HCT116 (cell line): ENCODE measurements around the gene BCS1L. TPM values are rescaled to one million over a fixed set of nuclear protein-coding genes. Genes with fewer than 3 reads are reported as not detected.

Experiments used
- ATAC-seq: fragments of 200-7000 bp; cut with Tn5 transposase; 2 replicates; pipeline ENCODE4 v1.9.1; 2020; ENCODE audit warnings: mild to moderate bottlenecking, moderate library complexity
- BruUV-seq: library from RNA; stranded (reverse); fragments of 400-500 nt; replicated peaks from 2 replicates; lab custom pipeline; 2021; lab: Mats Ljungman, UMichigan
- CTCF ChIA-PET: fragments of 300-600 bp; sonication (Branson Sonifier 250); formaldehyde crosslinking; loops from one replicate; lab custom pipeline; 2021; ENCODE audit warnings: antibody characterized with exemption; lab: Charles Lee
- POLR2A ChIA-PET: fragments of 300-600, 350-600 bp; sonication (Branson Sonifier 250); formaldehyde crosslinking; loops from one replicate; lab custom pipeline; 2021; ENCODE audit warnings: antibody characterized with exemption; lab: Charles Lee
- RAD21 ChIA-PET, 2 experiments: fragments of 300-600 bp; sonication (Branson Sonifier 250); formaldehyde crosslinking; loops; one replicate each; lab custom pipeline; 2023; ENCODE audit warnings: low total read pairs in 2 of 2; ENCODE audit not compliant: uncharacterized antibody in 2 of 2, unreplicated experiment in 2 of 2, low non-redundant PET in 1 of 2; lab: Charles Lee
- DNase-seq: peaks from one replicate; pipeline ENCODE4 v3.0.0-alpha.2; 2010; ENCODE audit warnings: low read depth, low spot score
- H2AFZ ChIP-seq: fragments of 200-600 bp; shearing (Covaris generic), sonication (generic); 2 replicates; pipeline ENCODE4 v1.6.1; 2017; ENCODE audit warnings: low read depth, mixed run types, mixed read lengths, antibody characterized with exemption, low read length; ENCODE audit not compliant: poor library complexity, severe bottlenecking
- H3K27ac ChIP-seq: 2 replicates; pipeline ENCODE4 v1.5.1; 2012; ENCODE audit warnings: low read depth, low read length
- H3K27me3 ChIP-seq: fragments of 200-600 bp; sonication (generic); 2 replicates; pipeline ENCODE4 v1.6.1; 2016; ENCODE audit warnings: mixed run types, low read length, mixed read lengths; ENCODE audit not compliant: insufficient read depth
- H3K36me3 ChIP-seq, 2 experiments: fragments of 200-500 bp in 1 of 2; fragments of 200-600 bp in 1 of 2; sonication (Bioruptor generic) in 1 of 2; sonication (generic) in 1 of 2; 2 replicates each; pipeline versions ENCODE4 v1.5.1 to v1.6.1; 2014 to 2016; ENCODE audit warnings: low read length in 2 of 2, inconsistent platforms in 1 of 2, mixed read lengths in 1 of 2, mixed run types in 1 of 2; ENCODE audit not compliant: insufficient read depth in 2 of 2, control insufficient read depth in 1 of 2
- H3K4me1 ChIP-seq, 2 experiments: fragments of 200-600 bp in 1 of 2; sonication (generic) in 1 of 2; 2 replicates each; pipeline versions ENCODE4 v1.5.1 to v1.6.1; 2012 to 2017; ENCODE audit warnings: low read length in 2 of 2, inconsistent platforms in 1 of 2, mild to moderate bottlenecking in 1 of 2, mixed read lengths in 1 of 2, mixed run types in 1 of 2, moderate library complexity in 1 of 2; ENCODE audit not compliant: insufficient read depth in 2 of 2, control insufficient read depth in 1 of 2
- H3K4me2 ChIP-seq: fragments of 200-600 bp; sonication (generic); 2 replicates; pipeline ENCODE4 v1.6.1; 2017; ENCODE audit warnings: mixed run types, low read length, mixed read lengths
- H3K4me3 ChIP-seq, 2 experiments: fragments of 200-600 bp in 1 of 2; sonication (generic) in 1 of 2; replicated peaks in 1 of 2; 2 replicates each; pipeline ENCODE4 v1.5.1; 2011 to 2016; ENCODE audit warnings: low read length in 2 of 2, control low read depth in 1 of 2, low read depth in 1 of 2, mild to moderate bottlenecking in 1 of 2, mixed read lengths in 1 of 2, mixed run types in 1 of 2
- H3K79me2 ChIP-seq: fragments of 200-600 bp; sonication (generic); 2 replicates; pipeline ENCODE4 v1.6.1; 2017; ENCODE audit warnings: mild to moderate bottlenecking, mixed run types, low read length, moderate library complexity, mixed read lengths; ENCODE audit not compliant: insufficient read depth
- H3K9ac ChIP-seq: fragments of 200-600 bp; sonication (generic); 2 replicates; pipeline ENCODE4 v1.6.1; 2016; ENCODE audit warnings: low read length, mixed read lengths
- H3K9me2 ChIP-seq: fragments of 200-600 bp; sonication (generic), shearing (Covaris generic); 2 replicates; pipeline ENCODE4 v1.6.1; 2017; ENCODE audit warnings: mixed run types, mild to moderate bottlenecking, moderate library complexity; ENCODE audit not compliant: insufficient read depth
- H3K9me3 ChIP-seq, 2 experiments: fragments of 200-500 bp in 1 of 2; fragments of 200-600 bp in 1 of 2; sonication (Bioruptor generic) in 1 of 2; sonication (generic) in 1 of 2; 2 replicates each; pipeline ENCODE4 v1.6.1; 2014 to 2017; ENCODE audit warnings: low read length in 2 of 2, mixed read lengths in 2 of 2, inconsistent platforms in 1 of 2, low read depth in 1 of 2, mild to moderate bottlenecking in 1 of 2, mixed run types in 1 of 2, moderate library complexity in 1 of 2; ENCODE audit not compliant: control insufficient read depth in 1 of 2, insufficient read depth in 1 of 2
- H4K20me1 ChIP-seq: fragments of 200-600 bp; sonication (generic), shearing (Covaris generic); 2 replicates; pipeline ENCODE4 v1.6.1; 2017; ENCODE audit warnings: mixed run types, mild to moderate bottlenecking, moderate library complexity; ENCODE audit not compliant: insufficient read depth
- ELF1 ChIP-seq: IDR thresholded peaks from 2 replicates; pipeline ENCODE4 v1.6.1; 2012; ENCODE audit warnings: low read depth, borderline replicate concordance
- JUND ChIP-seq: IDR thresholded peaks from 2 replicates; pipeline ENCODE4 v1.6.1; 2012
- SIN3A ChIP-seq: IDR thresholded peaks from 2 replicates; pipeline ENCODE4 v1.6.1; 2012; ENCODE audit warnings: low read depth
- SP1 ChIP-seq: IDR thresholded peaks from 2 replicates; pipeline ENCODE4 v1.6.1; 2012; ENCODE audit warnings: low read depth
- YY1 ChIP-seq: IDR thresholded peaks from 2 replicates; pipeline ENCODE4 v1.6.1; 2011; ENCODE audit warnings: low read length, low read depth, moderate library complexity, mild to moderate bottlenecking; ENCODE audit not compliant: insufficient replicate concordance; ENCODE audit errors: extremely low read depth
- intact Hi-C: fragments of 100-400 bp; cut with micrococcal nuclease; formaldehyde crosslinking; loops from 2 replicates; pipeline ENCODE4 v1.10.0; 2022
- total RNA-seq: library from RNA; stranded (reverse); gene quantifications from one replicate; pipeline ENCODE4 v1.2.1, GENCODE V29; 2021; ENCODE audit not compliant: unreplicated experiment

Gene BCS1L
- total RNA-seq, 1 experiment from 2014 or later, result 57.4 TPM

- Histone ChIP-seq H3K36me3 (peaks cover 40 to 60% of the 10 kb centered on the region in 2 experiments), H3K9me2 (no peaks in the 10 kb centered on the region), H4K20me1 (no peaks in the 10 kb centered on the region; the same call in 1 of the 2 replicates), H3K79me2 (peaks cover 21% of the 10 kb centered on the region; the same call in 1 of the 2 replicates), H3K27ac (no peak overlapping the region), H3K4me3 (no peak overlapping the region), H3K9ac (no peak overlapping the region), H3K9me3 (no peaks in the 10 kb centered on the region), H2AFZ (no peak overlapping the region), H3K4me1 (no peaks in the 10 kb centered on the region), H3K27me3 (no peaks in the 10 kb centered on the region), H3K4me2 (no peak overlapping the region)
- no peak for TF ChIP-seq ELF1
- TF ChIP-seq YY1, result no peak
- intact Hi-C loops, result no loop called here
- ATAC-seq (peak; percentile 56), DNase-seq (no peak)
- ChIA-PET POLR2A (no interaction called here), RAD21 (no interaction called here), CTCF (no interaction called here)
- BruUV-seq, result no TSS peak
Observed at GRCh38 chr2:218644721-218645120, 14.8 kb upstream of the BCS1L start.

- H3K9me3 ChIP-seq, result no peaks in the 10 kb centered on the region
- intact Hi-C loops, result no loop called here
- CTCF ChIA-PET, result no interaction called here
- peaks cover 42 to 60% of the 10 kb centered on the region in 2 experiments for H3K36me3 ChIP-seq
- no peak overlapping the region for H3K9ac ChIP-seq
- no peak for TF ChIP-seq JUND
- TF ChIP-seq SIN3A, result no peak
- TF ChIP-seq SP1, result no peak
- TF ChIP-seq, all 23 proteins: peak for 0
- DNase-seq, result no peak
- ChIA-PET POLR2A (no interaction called here), RAD21 (no interaction called here)
- no peak overlapping the region for H3K27ac ChIP-seq
- no peaks in the 10 kb centered on the region for H3K4me1 ChIP-seq
- H2AFZ ChIP-seq, result no peak overlapping the region
- H4K20me1 ChIP-seq, result no peaks in the 10 kb centered on the region; the same call in 1 of the 2 replicates
- H3K9me2 ChIP-seq, result no peaks in the 10 kb centered on the region
- no peak overlapping the region for H3K4me3 ChIP-seq
- no TSS peak for BruUV-seq
- H3K79me2 ChIP-seq, result peaks cover 21% of the 10 kb centered on the region; the same call in 1 of the 2 replicates
- ATAC-seq, result no peak
- H3K4me2 ChIP-seq, result no peak overlapping the region
- no peaks in the 10 kb centered on the region for H3K27me3 ChIP-seq
Observed at GRCh38 chr2:218645126-218645525, 14.4 kb upstream of the BCS1L start.
